ENCODE data around the gene MRFAP1.

GRCh38 chr4:6639137-6639680 is 1.3 kb upstream of the MRFAP1 start:
- no peak for TF ChIP-seq CTCF (IDR thresholded peaks at IDR 0.05)
- TF ChIP-seq POLR2AphosphoS5 (IDR thresholded peaks at IDR 0.05), result no peak
